Parietal lobe (tissue), 2 donors: Measurements from ENCODE around the gene UCP1. TPM values are rescaled to one million over a fixed set of nuclear protein-coding genes. Genes with fewer than 3 reads are reported as not detected.

Source experiments
- small RNA-seq: library from RNA; depleted of rRNA; stranded (forward); fragments of <200 nt; gene quantifications from one replicate; pipeline ENCODE3, GENCODE V24; 2014; ENCODE audit warnings: low replicate concordance
- total RNA-seq: library from RNA; depleted of rRNA; stranded (reverse); fragments of >200 nt; gene quantifications from one replicate; pipeline ENCODE4 v1.2.3, GENCODE V29; 2014

Gene UCP1
- not detected for total RNA-seq

GRCh38 chr4:140568507-140569306 is at the start of gene UCP1:
UCP1 (minus strand) TSS chr4:140568961; CDS start chr4:140568729, 232 bp downstream.

GRCh38 chr4:140523857-140524742 is 44.7 kb downstream of the UCP1 start, which contains the start of gene ELMOD2:
ELMOD2 (plus strand) TSS chr4:140524168; CDS start chr4:140525429, 1,261 bp downstream.

Small RNA genes lying within 50 kb of the gene (small RNA-seq; reads per million reads assigned to genes)
- not detected for gene AC108019.1
- not detected for gene RN7SL152P

Other genes with a start within 250 kb of the UCP1 start
- 55.1 TPM for gene SCOC, start 195.3 kb downstream of the UCP1 start, total RNA-seq
- 5.0 TPM for gene CLGN, start 141.3 kb downstream of the UCP1 start, total RNA-seq
- gene MGAT4D, start 70.7 kb downstream of the UCP1 start, total RNA-seq = not detected
- 54.5 TPM for gene ELMOD2, start 44.8 kb downstream of the UCP1 start, total RNA-seq
- gene TBC1D9, start 187.4 kb upstream of the UCP1 start, total RNA-seq = 69.5 TPM